Left lung (tissue), 10 donors: Measurements from ENCODE around the gene DLX5. TPM values are rescaled to one million over a fixed set of nuclear protein-coding genes. Genes with fewer than 3 reads are reported as not detected.

ENCODE experiments used
- ATAC-seq: fragments of 200-7000 bp; cut with Tn5 transposase; one replicate; pipeline ENCODE4 v1.9.1; 2020; ENCODE audit warnings: moderate library complexity
- DNase-seq, 4 donors: peaks; one replicate each; pipeline ENCODE4 v3.0.0-alpha.2; 2013 to 2020
- H3K27ac ChIP-seq, 2 donors: fragments of 200-600 bp; sonication (generic) in 1 of 2; one replicate each; pipeline versions ENCODE4 v1.5.0 to v1.8.0; 2020 to 2021
- H3K27me3 ChIP-seq, 2 donors: fragments of 200-600 bp; sonication (generic) in 1 of 2; one replicate each; pipeline versions ENCODE4 v1.5.0 to v1.8.0; 2020 to 2021
- H3K36me3 ChIP-seq, 2 donors: fragments of 200-600 bp; sonication (generic) in 1 of 2; one replicate each; pipeline versions ENCODE4 v1.5.0 to v1.8.0; 2020 to 2021
- H3K4me1 ChIP-seq, 2 donors: fragments of 200-600 bp; one replicate each; pipeline ENCODE4 v1.8.0; 2021
- H3K4me3 ChIP-seq, 2 donors: fragments of 200-600 bp; sonication (generic) in 1 of 2; one replicate each; pipeline versions ENCODE4 v1.5.0 to v1.8.0; 2020 to 2021; ENCODE audit warnings: mild to moderate bottlenecking in 1 of 2
- H3K9me3 ChIP-seq, 2 donors: fragments of 200-600 bp; sonication (generic) in 1 of 2; one replicate each; pipeline versions ENCODE4 v1.5.0 to v1.8.0; 2020 to 2021
- intact Hi-C, 2 donors: fragments of 100-400 bp; cut with DNase I; formaldehyde crosslinking; loops; one replicate each; pipeline versions ENCODE4 v1.11.2 to v1.14.2; 2022
- polyA plus RNA-seq, 6 donors: library from polyadenylated mRNA; unstranded; fragments of 120-200 nt; gene quantifications; one replicate each; pipeline ENCODE4 v1.2.1, GENCODE V29; 2013; ENCODE audit not compliant: insufficient read length in 6 of 6
- total RNA-seq, 2 donors: library from RNA; stranded (reverse); fragmentation: NEBNext Ultra II Directional; extraction: Animal tissue kit (Norgen Biotek cat#: 25700); gene quantifications; one replicate each; pipeline ENCODE4 v1.2.1, GENCODE V29; 2021
- TF ChIP-seq, protein P1 (sequence below), 2 donors: fragments of 200-600 bp; sonication (generic) in 1 of 2; IDR thresholded peaks; one replicate each; pipeline versions ENCODE4 v1.5.0 to v1.8.0; 2021; ENCODE audit warnings: antibody characterized with exemption in 2 of 2
- donor health status: DM: no; HTN: yes; CAD: no.
- donor health status: DM: no; HTN: no; CAD: no.

DLX5 gene
- total and polyA plus RNA-seq, 8 donors = 1.8 to 25.3 (median 15.6) TPM; not detected in 1

DNA sequence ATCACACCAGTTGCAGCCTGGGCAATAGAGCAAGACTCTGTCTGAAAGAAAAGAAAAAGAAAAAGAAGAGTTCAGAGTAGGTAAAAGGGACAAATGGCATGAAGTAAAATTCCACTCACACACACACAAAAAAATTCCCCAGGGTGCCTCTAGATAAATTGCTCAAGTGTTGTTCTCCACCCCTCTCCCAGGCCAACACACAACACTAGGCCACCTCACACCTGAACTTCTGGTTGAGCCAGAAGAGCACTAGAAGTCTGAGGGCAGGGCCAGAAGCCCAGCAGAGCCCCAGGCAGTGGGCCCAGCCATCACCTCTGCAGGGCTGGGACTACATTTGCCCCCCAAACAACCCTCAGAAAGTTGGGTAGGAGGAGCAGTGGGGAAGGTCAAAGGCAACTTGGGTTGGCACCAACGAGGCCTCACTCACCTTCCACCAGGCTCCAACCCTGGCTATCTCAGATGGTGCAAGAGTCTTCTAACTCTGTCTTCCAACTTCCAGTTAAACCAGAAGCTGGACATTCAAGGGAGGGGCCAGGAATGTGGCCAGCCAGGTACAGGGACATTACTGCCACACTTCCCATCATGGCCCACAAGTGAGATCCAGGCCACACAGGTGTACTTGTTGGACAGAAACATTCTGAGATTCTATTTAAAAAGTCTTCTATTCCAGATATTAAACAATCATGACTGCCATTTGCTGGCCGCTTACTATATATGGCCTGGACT is 44.9 kb downstream of the DLX5 start:
- TF ChIP-seq, protein P1, sequence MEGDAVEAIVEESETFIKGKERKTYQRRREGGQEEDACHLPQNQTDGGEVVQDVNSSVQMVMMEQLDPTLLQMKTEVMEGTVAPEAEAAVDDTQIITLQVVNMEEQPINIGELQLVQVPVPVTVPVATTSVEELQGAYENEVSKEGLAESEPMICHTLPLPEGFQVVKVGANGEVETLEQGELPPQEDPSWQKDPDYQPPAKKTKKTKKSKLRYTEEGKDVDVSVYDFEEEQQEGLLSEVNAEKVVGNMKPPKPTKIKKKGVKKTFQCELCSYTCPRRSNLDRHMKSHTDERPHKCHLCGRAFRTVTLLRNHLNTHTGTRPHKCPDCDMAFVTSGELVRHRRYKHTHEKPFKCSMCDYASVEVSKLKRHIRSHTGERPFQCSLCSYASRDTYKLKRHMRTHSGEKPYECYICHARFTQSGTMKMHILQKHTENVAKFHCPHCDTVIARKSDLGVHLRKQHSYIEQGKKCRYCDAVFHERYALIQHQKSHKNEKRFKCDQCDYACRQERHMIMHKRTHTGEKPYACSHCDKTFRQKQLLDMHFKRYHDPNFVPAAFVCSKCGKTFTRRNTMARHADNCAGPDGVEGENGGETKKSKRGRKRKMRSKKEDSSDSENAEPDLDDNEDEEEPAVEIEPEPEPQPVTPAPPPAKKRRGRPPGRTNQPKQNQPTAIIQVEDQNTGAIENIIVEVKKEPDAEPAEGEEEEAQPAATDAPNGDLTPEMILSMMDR (IDR thresholded peaks at IDR 0.05) = no peak
- no peaks in the 10 kb centered on the region for H3K36me3 ChIP-seq
- no peaks in the 10 kb centered on the region for H3K4me1 ChIP-seq
- H3K9me3 ChIP-seq = no peaks in the 10 kb centered on the region
- peaks cover 0 to 37% of the 10 kb centered on the region in 2 donors for H3K27me3 ChIP-seq
- intact Hi-C loops = no loop called here
- no peak overlapping the region for H3K4me3 ChIP-seq
- ATAC-seq = no peak
- H3K27ac ChIP-seq = no peak overlapping the region
- no peak for DNase-seq

DNA sequence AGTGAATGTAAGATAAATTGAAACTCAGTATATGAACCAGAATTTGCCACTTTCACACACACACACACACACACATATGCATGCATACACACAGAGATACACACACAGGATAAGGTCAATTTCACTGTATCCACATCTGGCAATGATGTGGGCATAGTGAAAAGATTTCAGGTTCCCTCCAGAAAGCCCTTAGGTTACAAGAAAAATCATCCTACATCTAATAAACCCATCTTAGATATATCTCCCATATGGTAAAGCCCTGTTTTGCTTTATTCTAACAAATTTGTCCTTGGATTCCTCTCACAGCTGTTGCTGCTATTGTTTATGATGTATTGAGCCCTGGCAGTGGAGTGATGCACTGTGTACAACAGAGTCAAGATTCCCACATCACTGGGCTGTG is 47.2 kb downstream of the DLX5 start:
- DNase-seq (no peak), ATAC-seq (no peak)
- H3K27me3 ChIP-seq = peaks cover 0 to 15% of the 10 kb centered on the region in 2 donors
- H3K27ac ChIP-seq = no peak overlapping the region
- no peaks in the 10 kb centered on the region for H3K4me1 ChIP-seq
- H3K9me3 ChIP-seq = no peaks in the 10 kb centered on the region
- intact Hi-C loops = no loop called here
- TF ChIP-seq, protein P1 (IDR thresholded peaks at IDR 0.05) = no peak
- H3K4me3 ChIP-seq = no peak overlapping the region
- H3K36me3 ChIP-seq = no peaks in the 10 kb centered on the region

DNA sequence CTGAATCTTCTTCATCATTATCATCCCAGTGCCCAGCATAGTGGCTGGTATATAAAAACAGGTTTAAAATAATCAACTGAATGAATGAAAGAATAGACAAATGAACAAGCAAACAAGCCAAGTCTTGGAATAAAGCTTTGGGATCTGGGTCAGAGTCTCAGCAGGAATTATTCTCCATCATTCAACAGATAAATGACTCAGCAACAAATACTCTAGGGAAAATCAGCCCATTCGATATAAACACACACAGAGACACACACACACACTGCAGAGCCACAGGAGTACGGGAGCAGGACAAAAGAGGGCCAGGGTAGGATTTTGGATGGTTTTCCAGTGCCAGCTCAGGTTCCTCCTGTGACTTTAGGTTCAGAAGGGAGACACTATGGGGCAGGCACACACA is 48.5 kb downstream of the DLX5 start:
- no peaks in the 10 kb centered on the region for H3K36me3 ChIP-seq
- no peaks in the 10 kb centered on the region for H3K9me3 ChIP-seq
- intact Hi-C loops = no loop called here
- H3K27me3 ChIP-seq = peaks cover 0 to 15% of the 10 kb centered on the region in 2 donors
- no peaks in the 10 kb centered on the region for H3K4me1 ChIP-seq
- no peak overlapping the region for H3K4me3 ChIP-seq
- ATAC-seq (no peak), DNase-seq (no peak)
- H3K27ac ChIP-seq = no peak overlapping the region
- TF ChIP-seq, protein P1 (IDR thresholded peaks at IDR 0.05) = no peak

DNA sequence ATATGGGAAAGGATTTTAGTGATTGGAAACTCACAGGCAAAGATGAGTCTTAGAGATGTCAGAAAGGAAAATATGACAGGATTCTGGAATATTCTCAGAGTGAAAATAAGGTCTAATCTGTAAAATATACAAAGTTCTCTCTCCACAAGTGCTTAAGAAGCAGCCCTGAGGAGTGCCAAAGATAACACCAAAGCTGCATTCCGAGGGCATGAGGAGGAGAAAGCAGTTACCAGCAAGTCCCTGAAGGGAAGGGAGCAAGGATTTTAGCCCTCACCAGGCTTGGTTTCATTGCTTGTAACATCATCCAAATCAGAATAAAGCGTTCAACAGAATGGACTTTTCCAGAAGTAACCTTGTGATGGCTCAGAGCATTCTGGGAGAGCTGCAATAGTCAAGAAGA is 50.6 kb downstream of the DLX5 start:
- intact Hi-C loops = no loop called here
- no peak for DNase-seq
- no peak for ATAC-seq
- H3K9me3 ChIP-seq = no peaks in the 10 kb centered on the region
- H3K4me1 ChIP-seq = no peaks in the 10 kb centered on the region
- TF ChIP-seq, protein P1 (IDR thresholded peaks at IDR 0.05) = no peak
- no peak overlapping the region for H3K27ac ChIP-seq
- no peak overlapping the region for H3K4me3 ChIP-seq
- no peaks in the 10 kb centered on the region for H3K36me3 ChIP-seq
- H3K27me3 ChIP-seq = peaks cover 0 to 17% of the 10 kb centered on the region in 2 donors

DNA sequence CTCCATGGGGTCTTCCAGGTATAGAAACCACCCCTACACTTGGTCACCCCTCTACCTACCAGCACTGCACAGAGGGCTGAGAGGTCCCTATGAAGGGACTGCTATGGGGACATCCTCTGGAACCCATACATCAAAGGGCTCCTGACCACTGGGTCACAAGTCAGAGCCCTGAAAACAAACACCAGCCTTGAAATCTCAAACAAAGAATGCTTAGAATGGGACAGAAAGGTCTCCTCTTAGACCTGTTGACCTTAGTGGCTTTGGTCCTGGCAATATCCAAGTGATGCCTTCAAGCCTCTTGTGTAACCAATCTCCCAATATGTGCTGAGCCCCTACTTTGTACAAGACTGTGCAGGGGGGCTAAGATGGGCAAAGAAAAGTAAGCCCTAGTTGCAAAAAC is 53.9 kb downstream of the DLX5 start:
- intact Hi-C loops = no loop called here
- ATAC-seq = no peak
- no peaks in the 10 kb centered on the region for H3K36me3 ChIP-seq

More for the DNA sequence above, 53.9 kb downstream of the DLX5 start:
- no peak for DNase-seq
- TF ChIP-seq, protein P1 (IDR thresholded peaks at IDR 0.05) = no peak
- peaks cover 0 to 20% of the 10 kb centered on the region in 2 donors for H3K27me3 ChIP-seq
- no peak overlapping the region for H3K4me3 ChIP-seq
- H3K4me1 ChIP-seq = no peaks in the 10 kb centered on the region
- H3K27ac ChIP-seq = no peak overlapping the region
- H3K9me3 ChIP-seq = no peaks in the 10 kb centered on the region

Other genes with a start within 250 kb of the DLX5 start
- gene DLX6, start 19.3 kb downstream of the DLX5 start, total RNA-seq = not detected
- gene DLX6, start 19.3 kb downstream of the DLX5 start, polyA plus RNA-seq = under 1 TPM in 1 of 6 donors, not detected in 5; 0.14 TPM
- gene SDHAF3, start 92.9 kb upstream of the DLX5 start, total RNA-seq = 10 to 100 TPM; 15.0 to 18.8 TPM
- 10 to 100 TPM; 27.3 to 34.1 (median 30.3) TPM for gene SDHAF3, start 92.9 kb upstream of the DLX5 start, polyA plus RNA-seq